HG03175 (cell line): ENCODE results near the gene CCDC102A.

ENCODE experiments used
- ATAC-seq: cut with Tn5 transposase; IDR thresholded peaks from one replicate; pipeline ENCODE4 v1.9.1; 2021; ENCODE audit warnings: mild to moderate bottlenecking, moderate library complexity; ENCODE audit not compliant: unreplicated experiment

CCDC102A gene

GRCh38 chr16:57462978-57463362 lies 73.4 kb downstream of the CCDC102A start:
- ATAC-seq: no peak

DNA sequence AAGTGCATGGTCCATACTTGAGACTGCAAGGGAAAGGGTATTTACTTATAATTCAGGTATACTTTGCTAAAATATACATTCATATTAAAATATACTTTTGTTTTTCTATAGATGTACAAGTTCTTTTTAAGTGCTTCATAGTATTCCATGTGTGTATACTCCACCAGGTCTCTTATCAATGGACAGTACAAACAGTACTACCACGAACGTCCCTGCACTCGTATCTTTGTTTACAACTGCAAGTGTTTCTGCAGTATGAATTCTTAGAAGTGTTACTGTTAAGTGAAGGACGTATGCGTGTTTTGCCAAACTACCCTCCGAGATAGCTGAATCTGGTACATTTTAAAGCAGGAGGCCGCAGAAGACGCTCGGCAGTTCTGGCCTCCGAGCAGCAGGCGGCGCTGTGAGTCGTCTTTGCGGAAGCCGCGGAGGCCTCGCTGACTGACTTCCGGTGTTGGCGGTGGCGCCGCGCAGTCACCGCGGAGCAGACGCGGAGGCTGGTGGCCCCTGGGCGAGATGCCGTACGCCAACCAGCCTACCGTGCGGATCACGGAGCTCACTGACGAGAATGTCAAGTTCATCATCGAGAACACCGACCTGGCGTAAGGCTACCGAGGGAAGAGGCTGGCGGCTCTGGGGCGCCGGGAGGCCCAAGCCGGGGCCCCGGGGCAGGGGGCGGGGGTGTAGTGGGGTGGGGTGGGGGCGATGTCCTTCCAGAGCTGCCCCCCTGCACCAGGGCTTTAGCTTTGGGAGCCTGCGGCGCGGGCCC lies 74.0 kb downstream of the CCDC102A start, which contains the start of gene POLR2C:
POLR2C (plus strand) TSS at position 471 of the 769 bp plus-strand sequence; CDS start at position 517, 46 bp downstream.
- ATAC-seq: peak; percentile 95
